Measurements from ENCODE around the gene B3GALT5.

GRCh38 chr21:39630191-39630591, 17.5 kb downstream of the B3GALT5 start:
- TF ChIP-seq, protein P1, sequence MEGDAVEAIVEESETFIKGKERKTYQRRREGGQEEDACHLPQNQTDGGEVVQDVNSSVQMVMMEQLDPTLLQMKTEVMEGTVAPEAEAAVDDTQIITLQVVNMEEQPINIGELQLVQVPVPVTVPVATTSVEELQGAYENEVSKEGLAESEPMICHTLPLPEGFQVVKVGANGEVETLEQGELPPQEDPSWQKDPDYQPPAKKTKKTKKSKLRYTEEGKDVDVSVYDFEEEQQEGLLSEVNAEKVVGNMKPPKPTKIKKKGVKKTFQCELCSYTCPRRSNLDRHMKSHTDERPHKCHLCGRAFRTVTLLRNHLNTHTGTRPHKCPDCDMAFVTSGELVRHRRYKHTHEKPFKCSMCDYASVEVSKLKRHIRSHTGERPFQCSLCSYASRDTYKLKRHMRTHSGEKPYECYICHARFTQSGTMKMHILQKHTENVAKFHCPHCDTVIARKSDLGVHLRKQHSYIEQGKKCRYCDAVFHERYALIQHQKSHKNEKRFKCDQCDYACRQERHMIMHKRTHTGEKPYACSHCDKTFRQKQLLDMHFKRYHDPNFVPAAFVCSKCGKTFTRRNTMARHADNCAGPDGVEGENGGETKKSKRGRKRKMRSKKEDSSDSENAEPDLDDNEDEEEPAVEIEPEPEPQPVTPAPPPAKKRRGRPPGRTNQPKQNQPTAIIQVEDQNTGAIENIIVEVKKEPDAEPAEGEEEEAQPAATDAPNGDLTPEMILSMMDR (conservative IDR thresholded peaks at IDR 0.05) = no peak
- no peak for TF ChIP-seq EZH2 (IDR thresholded peaks at IDR 0.05; ENCODE audit: low read depth)

Data from PC-9 (cell line).